Measurements from ENCODE around the gene MICAL3. TPM values are rescaled to one million over a fixed set of nuclear protein-coding genes. Genes with fewer than 3 reads are reported as not detected.

MICAL3 gene
- total and polyA plus RNA-seq, 3 donors from 2014 or later: 103 to 106 (median 104) TPM

- no peak overlapping the region for H3K27ac ChIP-seq
- peak overlapping the region; percentile 18 to 31 for H3K4me3 ChIP-seq
- no peaks in the 10 kb centered on the region for H3K4me1 ChIP-seq
- no peaks in the 10 kb centered on the region for H3K36me3 ChIP-seq (ENCODE audit: low read depth, missing control alignments)
- WGBS, 2 donors: 37 to 60% methylated on average over 28 to 40 of the region's 40 CpGs
- no peaks in the 10 kb centered on the region for H3K9me3 ChIP-seq
- TF ChIP-seq CTCF (IDR thresholded peaks at IDR 0.05): no peak
- no peak for TF ChIP-seq POLR2A (IDR thresholded peaks at IDR 0.05)
- H3K27me3 ChIP-seq: no peaks in the 10 kb centered on the region
- DNase-seq: peak; percentile 27
- intact Hi-C loops (cut with DNase I; ENCODE audit: low total_unique reads): no loop called here
Observed at GRCh38 chr22:17748555-17749353, 275.6 kb downstream of the MICAL3 start.

GRCh38 chr22:17746916-17747315 lies 277.4 kb downstream of the MICAL3 start:
- intact Hi-C loops (cut with DNase I; ENCODE audit: low total_unique reads): no loop called here

GRCh38 chr22:17744430-17744829 lies 279.9 kb downstream of the MICAL3 start:
- intact Hi-C loops (cut with DNase I; ENCODE audit: low total_unique reads): no loop called here
- WGBS, 2 donors: 79 to 89% methylated on average over 6 to 7 of the region's 7 CpGs

More at GRCh38 chr22:17746916-17747315, 277.4 kb downstream of the MICAL3 start:
- DNase-seq: no peak
- 95% methylated on average over 10 of the region's 10 CpGs for WGBS, 2 donors
- no peaks in the 10 kb centered on the region for H3K9me3 ChIP-seq
- H3K36me3 ChIP-seq (ENCODE audit: low read depth, missing control alignments): no peaks in the 10 kb centered on the region
- TF ChIP-seq CTCF (IDR thresholded peaks at IDR 0.05) (no peak), POLR2A (IDR thresholded peaks at IDR 0.05) (no peak)
- no peaks in the 10 kb centered on the region for H3K4me1 ChIP-seq
- H3K4me3 ChIP-seq: no peak overlapping the region
- H3K27me3 ChIP-seq: no peaks in the 10 kb centered on the region
- no peak overlapping the region for H3K27ac ChIP-seq

GRCh38 chr22:17743661-17744411 lies 280.5 kb downstream of the MICAL3 start:
- Histone ChIP-seq H3K4me3 (no peak overlapping the region), H3K27me3 (no peaks in the 10 kb centered on the region), H3K4me1 (no peaks in the 10 kb centered on the region), H3K27ac (no peak overlapping the region), H3K36me3 (ENCODE audit: low read depth, missing control alignments) (no peaks in the 10 kb centered on the region), H3K9me3 (no peaks in the 10 kb centered on the region)
- intact Hi-C loops (cut with DNase I; ENCODE audit: low total_unique reads): no loop called here
- TF ChIP-seq POLR2A (IDR thresholded peaks at IDR 0.05): no peak
- no peak for TF ChIP-seq CTCF (IDR thresholded peaks at IDR 0.05)
- WGBS, 2 donors: 68 to 80% methylated on average over 18 to 23 of the region's 25 CpGs
- no peak for DNase-seq

More at GRCh38 chr22:17744430-17744829, 279.9 kb downstream of the MICAL3 start:
- Histone ChIP-seq H3K27me3 (no peaks in the 10 kb centered on the region), H3K4me1 (no peaks in the 10 kb centered on the region), H3K27ac (no peak overlapping the region), H3K4me3 (no peak overlapping the region), H3K36me3 (ENCODE audit: low read depth, missing control alignments) (no peaks in the 10 kb centered on the region), H3K9me3 (no peaks in the 10 kb centered on the region)
- no peak for TF ChIP-seq POLR2A (IDR thresholded peaks at IDR 0.05)
- no peak for TF ChIP-seq CTCF (IDR thresholded peaks at IDR 0.05)
- no peak for DNase-seq

Data from testis (tissue), 3 donors.